ENCODE measurements around the gene CLCN4.

CLCN4 gene

DNA sequence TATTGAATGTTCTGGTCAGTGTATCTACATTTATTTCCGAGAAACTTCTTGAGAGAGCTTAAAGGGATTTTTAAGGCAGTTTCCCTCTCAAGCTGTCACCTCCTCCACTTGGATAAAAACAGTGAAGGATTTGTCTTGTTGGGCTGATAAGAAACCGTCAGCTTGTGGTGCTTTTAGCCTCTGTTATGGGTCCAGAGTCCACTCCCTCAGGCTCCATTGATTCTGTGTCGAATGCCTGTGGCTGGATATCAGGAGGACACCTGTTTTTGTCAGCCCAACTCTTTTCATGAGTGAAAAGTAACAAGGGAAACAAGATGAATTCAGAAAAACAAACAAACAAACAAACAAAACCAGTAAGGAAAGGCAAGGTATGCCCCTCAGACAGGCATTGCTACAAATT, 12.4 kb downstream of the CLCN4 start:
- no peak for DNase-seq

DNA sequence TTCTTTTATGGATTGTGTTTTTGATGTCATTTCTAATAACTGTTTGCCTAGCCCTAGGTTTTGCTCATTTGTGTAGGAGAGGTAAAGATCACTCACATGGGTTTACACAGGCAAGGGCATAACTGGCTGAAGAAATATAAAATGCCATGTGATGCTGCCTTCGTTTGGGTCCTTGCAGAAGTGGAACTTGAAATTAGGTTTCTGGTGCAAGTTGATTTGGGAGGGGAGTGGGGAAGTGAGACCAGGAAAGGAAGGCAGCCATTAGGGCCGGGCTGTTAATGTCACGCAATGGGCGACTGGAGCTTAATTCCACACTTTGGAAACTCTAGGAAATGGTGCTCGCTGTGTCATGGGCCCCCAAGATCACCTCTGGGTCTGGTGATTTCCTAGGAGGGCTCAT, 14.5 kb downstream of the CLCN4 start:
- DNase-seq, result no peak

GRCh38 chrX:10172877-10173276, 16.1 kb downstream of the CLCN4 start:
- DNase-seq, result no peak

GRCh38 chrX:10173331-10173900, 16.6 kb downstream of the CLCN4 start:
- DNase-seq, result no peak

DNA sequence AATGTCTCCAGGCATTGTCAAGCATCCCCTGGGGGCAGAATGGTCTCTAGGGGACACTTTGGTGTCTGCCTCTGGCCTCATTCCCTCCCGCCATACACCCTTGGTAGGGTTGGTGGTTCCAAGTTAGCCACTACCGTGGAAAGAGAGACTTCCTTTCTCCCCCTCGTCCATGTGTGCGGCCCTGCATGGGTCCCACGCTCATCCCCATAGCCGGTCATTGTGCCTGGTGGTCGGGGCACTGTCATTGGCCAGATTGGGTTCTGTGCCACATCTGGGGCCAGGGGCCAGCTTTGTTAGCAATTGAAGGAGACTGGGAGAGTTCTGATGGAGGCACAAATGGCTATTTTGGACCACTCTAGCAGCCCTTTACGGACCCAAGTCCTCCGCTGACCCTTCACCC, 17.3 kb downstream of the CLCN4 start:
- no peak for DNase-seq

DNA sequence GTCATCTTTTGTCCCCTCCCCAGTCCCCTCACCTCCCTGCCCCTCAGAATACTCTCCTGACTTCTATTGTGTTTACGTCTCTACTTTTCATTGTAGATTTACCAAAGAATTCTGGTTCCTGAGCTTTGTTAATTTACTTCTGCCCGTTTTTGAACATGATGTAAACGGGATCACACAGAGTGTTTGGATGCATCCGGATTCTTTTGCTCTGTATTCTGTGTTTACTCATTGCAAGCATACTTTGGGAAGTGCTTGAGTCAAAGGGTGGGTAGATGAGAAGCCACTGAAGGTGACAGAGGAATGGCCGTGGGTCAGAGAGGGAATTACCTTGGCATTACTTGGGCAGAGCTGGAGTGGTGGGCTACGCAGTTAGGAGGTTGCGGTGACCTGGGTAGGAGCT, 18.0 kb downstream of the CLCN4 start:
- no peak for DNase-seq

- DNase-seq, result no peak
Measured at GRCh38 chrX:10175319-10175871, 18.6 kb downstream of the CLCN4 start.

DNA sequence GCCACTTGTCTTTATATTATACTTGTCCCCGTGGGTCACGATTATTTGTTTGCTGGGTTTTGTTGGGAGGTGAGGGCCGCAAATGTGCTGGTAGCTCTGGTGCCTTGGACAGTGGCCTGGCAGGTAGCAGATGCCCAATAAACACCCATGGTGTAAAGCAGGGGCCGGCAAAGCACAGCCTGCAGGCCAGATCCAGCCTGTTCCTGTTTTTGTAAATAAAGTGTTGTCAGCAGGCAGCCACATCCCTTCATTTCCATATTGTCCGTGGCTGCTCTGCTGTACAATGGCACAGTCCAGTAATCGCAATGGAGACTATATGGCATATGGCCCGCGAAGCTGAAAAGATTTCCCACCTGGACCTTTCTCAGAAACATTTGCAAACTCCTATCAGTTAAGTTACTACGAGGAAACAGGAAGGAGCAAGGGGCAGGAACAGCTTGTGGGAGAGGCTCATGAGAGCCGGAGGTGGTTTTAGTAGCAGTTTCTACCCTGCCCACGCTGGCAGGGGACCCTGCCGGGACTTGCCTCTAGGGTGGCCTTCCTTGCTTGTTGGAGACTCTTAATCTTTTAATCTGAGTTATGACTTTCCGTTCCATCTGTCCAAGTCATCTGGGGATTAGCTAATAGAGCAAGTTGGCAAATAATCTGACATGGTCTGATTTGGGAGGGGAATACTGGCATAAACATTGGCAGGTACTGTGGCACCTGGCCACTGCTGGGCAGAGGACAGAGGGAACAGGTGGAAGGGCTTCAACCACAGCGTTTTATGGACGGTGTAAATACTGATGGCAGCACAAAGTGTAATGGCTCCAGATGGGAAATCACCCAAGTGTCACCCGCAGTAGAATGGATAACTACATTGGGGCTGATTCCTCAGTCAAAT, 19.6 kb downstream of the CLCN4 start:
- no peak for DNase-seq

GRCh38 chrX:10177004-10177396, 20.2 kb downstream of the CLCN4 start:
- DNase-seq, result no peak

DNA sequence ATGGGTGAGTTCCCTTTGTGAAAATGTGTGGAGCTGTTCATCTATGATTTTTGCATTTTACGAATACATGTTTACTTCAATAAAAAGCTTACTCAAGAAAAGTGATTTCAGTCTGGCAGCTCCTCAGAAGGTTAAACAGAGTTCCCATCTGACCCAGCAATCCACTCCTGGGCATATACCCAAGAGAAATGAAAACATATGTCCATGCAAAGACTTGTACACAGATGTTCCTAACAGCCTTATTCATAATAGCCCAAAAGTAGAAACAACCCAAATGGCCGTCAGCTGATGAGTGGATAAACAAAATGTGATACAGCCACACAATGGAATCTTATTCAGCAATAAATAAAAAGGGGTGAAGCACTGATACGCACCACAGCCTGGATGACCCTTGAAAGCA, 20.8 kb downstream of the CLCN4 start:
- DNase-seq, result no peak

- no peak for DNase-seq
Measured at GRCh38 chrX:10178866-10179463, 22.2 kb downstream of the CLCN4 start.

DNA sequence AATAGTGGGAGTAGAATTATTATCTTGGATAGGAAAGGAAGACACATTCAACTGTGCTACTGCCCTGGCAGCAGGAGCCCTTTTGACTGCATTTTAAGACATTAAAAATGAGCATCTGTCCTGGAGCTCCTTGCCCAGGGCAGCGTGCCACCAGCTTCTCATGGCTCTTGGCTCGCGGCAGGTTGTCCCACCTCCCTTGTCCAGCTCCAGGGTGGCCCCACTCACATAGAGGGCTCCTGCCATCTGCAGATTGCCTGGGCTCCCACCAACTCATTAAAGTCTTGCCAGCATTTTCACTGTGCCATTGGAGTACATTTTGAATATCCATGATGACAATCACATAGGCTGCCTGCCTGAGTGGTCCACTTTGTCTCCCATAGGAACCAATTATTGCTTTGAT, 27.0 kb downstream of the CLCN4 start:
- DNase-seq, result no peak

- DNase-seq, result no peak
Measured at GRCh38 chrX:10184411-10184810, 27.6 kb downstream of the CLCN4 start.

GRCh38 chrX:10186355-10186754, 29.6 kb downstream of the CLCN4 start:
- no peak for DNase-seq

DNA sequence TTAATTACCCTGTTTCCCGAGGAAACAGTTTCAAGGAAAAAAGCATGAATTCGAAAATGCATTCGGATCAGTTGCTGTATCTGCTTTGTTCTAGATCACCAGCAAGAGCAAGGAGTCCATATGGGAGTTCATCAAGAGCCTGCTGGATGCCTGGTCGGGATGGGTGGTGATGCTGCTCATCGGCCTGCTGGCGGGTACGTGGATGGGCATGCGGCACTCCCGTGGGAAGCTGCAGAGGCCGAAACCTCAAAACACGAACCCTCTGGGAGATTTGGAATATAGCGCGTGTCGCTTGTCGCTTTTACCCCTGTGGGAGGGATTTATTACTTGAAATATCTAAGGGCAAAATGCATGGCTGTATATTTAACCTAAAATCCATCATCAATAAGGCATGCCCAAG, 30.6 kb downstream of the CLCN4 start:
- DNase-seq, result no peak

- peak; percentile 30 to 33 for DNase-seq
Measured at GRCh38 chrX:10189317-10190268, 32.8 kb downstream of the CLCN4 start.

DNA sequence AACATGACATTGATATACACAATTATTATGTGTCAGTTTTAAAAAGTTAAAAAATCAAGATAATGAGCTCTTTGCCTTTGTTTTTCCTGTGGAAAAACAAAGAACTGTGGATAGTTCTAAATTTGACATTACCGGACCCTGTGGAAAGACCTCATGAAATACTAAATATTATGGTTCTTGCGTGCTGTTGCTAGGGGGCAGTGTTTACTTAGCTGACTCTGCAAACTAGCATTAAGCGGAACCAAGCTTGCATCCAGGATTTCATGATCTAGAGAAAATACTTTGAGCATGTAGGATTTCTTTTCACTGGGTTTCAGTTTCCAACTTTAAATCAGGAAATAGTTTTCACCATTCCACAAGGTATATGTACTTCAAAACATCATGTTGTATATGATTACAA, 33.6 kb downstream of the CLCN4 start:
- peak; percentile 56 to 61 for DNase-seq

DNA sequence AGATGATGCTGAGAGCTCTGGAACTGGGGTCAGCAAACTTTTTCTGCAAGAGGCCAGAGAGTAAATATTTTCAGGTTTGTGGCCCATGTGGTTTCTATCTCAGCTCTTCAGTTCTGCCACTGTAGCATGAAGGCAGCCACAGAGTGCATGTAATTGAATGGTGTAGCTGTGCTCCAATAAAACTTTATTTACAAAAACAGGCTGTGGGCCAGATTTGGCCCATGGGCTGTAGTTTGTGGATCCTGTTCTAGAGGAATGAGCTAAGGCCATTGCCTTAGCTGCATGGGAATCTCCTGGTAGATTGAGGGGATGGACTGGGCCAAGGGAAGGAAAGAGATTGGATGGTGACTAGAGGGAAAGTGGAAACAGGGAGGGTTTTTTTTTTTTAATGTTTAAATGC, 36.8 kb downstream of the CLCN4 start:
- no peak for DNase-seq

- DNase-seq, result no peak
Measured at GRCh38 chrX:10195425-10195824, 38.6 kb downstream of the CLCN4 start.

DNA sequence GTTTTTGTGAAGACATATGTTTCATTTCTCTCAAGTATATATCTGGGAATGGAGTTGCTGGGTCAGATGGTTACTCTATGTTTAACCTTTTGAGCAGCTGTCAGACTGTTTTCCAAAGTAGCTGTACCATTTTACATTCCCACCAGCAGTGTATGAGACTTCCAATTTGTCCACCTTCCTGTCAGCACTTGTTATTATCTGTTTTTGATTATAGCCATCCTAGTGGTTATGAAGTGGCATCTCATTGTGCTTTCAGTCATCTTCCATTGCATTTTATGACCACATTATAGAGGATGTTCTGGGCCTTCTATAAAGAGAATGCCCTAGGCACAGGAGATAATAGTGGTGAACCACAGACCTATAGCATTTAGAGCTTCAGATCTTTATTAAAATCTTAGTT, 39.2 kb downstream of the CLCN4 start:
- no peak for DNase-seq

DNA sequence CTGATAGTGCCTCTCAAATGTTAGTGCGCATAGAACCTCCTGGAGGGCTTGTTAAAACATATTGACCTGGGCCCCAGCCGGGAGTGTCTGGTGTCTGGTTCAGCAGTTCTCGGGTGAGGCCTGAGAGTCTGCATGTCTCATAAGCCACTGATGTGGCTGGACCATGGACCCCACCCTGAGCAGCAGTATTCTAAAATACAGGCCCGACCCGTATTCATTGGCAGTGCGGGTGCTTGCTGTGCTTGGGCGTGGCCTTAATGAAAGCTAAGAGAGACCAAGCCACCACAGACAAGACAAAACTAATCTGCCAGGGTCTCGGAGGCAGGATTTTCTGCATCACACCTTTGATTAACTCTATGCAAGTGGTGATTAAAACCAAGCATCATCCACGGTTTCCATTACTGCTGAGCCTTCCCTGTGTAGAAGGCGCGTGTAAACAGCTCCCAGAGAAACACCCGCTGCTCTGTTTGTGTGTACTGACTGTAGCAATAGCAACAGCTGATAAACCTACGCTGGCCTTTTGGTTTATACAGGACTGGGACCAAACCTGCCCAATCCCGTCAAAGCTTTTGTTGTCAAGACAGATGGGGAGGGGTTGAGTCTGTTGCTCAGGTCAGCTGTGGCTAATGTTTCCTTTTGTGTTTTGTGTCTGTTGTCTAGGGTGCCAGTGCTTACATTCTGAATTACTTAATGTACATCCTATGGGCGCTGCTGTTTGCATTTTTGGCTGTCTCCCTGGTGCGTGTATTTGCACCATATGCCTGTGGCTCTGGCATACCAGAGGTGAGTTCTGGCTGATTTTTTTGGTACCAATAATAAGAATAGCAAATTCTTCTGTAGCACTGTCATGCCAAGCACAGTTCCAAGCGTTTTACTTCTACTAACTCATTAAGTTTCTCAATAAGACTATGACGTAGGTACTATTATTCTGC, 40.8 kb downstream of the CLCN4 start:
- DNase-seq, result no peak

GRCh38 chrX:10198254-10198653, 41.5 kb downstream of the CLCN4 start:
- no peak for DNase-seq

Data from Kasumi-1 (cell line).